Hematopoietic multipotent progenitor cell treated with erythropoietin and hydrocortisone succinate and interleukin-3 and kit ligand, for 15 days (in vitro differentiated cells): ENCODE data around the gene ZNF83.
"Not testable (repeated sequence)": the region's sequence is repeated elsewhere in the genome, so short reads cannot be mapped to it uniquely, and the experiment has no call there.

ENCODE experiments used
- DNase-seq: peaks from one replicate; pipeline ENCODE4 v3.0.0-alpha.2; 2015; ENCODE audit warnings: low spot score

ZNF83 gene

DNA sequence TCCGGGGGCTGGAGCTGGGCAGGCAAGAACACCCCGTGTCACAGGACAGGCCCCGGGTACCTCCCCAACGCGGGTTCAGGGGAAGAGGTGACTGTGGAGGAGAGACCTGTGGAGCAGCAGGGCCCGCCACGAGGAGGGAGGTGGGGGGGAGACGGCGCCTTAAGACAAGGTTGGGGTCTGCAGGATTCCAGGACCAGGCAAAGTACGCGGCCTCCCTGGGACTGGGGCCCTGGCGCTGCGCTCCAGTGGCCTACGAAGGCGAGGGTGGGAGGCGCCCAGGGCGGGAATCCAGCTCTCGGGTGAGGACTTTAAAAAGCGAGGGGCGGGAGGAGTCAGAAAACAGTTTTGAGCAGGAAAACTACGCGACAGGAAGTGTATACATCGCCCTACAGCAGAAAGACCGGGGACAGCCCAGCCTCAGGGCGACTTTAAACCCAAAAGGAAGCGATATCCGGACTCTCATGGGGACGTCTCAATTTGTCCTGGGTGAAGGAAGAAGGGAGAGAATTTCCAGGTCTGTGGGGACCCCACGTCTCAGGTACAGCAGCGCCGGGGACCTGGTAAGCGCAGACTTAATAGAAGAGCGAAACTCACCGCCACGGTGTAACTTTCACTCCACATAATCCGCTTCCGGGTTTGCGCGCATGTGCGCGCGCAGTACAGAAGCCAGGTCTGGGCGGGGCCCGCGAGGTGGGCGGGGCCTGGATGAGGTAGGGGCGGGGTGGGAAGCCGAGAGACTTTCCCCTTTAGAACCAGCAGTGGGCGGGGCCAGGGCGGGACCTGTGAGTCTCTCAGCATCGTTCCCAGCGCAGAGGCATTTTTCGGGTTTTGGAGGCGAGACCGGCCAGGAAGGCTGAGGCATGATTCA is at the start of gene ZNF83:
Gene ZNF83, minus strand, starts transcription at position 638 of the 868 bp plus-strand sequence.
- peak; percentile 91 for DNase-seq

DNA sequence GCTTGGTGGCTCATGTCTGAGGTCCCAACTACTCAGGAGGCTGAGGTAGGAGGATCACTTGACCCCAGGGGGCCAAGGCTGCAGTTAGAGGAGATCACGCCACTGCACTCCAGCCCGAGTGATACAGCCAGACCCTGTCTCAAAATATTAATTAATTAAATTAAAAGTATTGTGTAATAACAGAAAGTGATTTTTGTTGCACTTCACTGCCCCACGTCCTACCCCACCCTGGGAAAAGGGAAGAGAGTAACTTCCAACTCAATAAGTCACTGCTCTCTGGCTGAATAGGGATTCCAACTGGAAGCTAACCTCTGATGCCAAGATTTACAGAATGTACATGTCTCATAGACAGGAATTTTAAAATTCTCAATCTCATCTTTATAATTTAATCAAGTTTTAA is 49.5 kb upstream of the ZNF83 start:
- DNase-seq: no peak

DNA sequence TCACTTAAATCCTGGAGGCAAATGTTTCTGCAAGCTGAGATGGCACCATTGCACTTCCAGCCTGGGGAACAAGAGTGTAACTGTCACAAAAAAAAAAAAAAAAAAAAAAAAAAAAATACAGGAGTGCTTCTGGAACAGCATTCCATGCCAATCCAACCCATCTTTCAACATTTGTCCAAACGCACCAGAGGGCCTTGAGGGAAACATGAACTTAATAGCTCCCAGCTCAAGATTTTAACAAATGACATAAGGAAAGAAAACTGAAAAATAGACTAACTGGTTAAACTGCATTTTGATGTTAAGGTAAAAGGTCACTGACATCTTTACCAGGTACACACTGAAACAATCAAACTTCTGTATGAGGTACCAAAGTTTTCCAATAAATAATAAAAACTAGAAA is 47.7 kb upstream of the ZNF83 start:
- DNase-seq: no peak

DNA sequence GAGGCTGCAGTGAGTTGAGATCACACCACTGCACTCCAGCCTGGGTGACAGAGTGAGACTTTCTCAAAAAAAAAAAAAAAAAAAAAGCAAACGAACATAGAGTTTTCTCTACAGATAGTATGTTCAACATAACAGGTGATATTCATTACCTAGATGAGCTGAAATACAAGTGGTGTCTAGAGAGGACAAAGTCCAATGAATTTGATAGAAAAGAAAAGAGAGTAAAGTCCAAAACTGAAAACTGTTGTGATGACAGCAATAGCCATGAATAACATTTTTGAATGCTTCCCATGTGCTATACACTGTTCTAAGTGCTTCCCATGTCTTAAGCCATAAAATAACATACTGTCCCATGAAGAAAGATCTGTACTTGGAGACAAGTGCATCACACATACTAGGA is 43.1 kb upstream of the ZNF83 start:
- DNase-seq: not testable (repeated sequence)

DNA sequence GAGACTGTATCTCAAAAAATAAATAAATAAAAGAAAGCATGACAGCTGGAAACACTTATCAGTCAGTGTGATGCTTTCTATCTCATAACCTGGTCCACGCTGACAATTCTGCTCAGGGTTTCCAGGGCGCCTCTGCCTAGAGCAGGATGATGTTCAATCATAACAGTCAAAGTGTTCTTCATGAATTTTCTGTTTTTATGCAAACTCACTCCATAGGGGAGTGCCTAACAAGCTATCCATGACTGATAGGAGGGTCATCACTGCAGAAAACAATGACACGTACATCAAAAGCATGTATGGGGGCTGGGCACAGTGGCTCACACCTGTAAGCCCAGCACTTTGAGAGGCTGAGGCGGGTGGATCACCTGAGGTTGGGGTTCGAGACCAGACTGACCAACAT is 41.4 kb upstream of the ZNF83 start:
- no peak for DNase-seq

DNA sequence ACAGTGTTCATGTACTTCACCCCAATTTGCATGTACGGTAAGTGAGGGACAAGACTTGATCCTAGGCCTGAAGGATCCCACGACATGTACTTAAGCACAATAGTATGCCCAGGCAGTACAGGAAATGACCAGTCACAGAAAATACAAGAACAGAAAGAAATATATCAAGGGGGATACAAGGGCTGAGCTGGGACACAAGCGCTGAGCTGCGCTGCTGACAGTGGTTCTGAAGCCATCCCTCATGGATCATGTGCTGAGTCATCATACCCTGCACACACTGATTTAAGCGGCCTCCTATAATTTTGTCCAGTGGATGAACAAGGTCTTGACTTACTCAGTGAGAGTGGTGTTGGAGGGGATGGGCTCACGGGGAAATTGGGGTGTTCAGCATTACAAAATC is 37.1 kb upstream of the ZNF83 start:
- not testable (repeated sequence) for DNase-seq

DNA sequence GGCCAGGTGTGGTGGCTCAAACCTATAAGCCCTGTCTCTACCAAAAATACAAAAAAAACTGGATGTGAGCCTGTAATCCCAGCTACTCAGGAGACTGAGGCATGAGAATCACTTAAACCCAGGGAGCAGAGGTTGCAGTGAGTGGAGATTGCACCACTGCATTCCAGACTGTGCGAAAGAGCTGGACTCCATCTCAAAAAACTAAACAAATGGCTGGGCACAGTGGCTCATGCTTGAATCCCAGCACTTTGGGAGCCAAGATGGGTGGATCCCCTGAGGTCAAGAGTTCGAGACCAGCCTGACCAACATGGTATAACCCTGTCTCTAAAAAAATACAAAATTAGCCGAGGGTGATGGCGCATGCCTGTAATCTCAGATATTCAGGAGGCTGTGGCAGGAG is 34.9 kb upstream of the ZNF83 start:
- DNase-seq: no peak

DNA sequence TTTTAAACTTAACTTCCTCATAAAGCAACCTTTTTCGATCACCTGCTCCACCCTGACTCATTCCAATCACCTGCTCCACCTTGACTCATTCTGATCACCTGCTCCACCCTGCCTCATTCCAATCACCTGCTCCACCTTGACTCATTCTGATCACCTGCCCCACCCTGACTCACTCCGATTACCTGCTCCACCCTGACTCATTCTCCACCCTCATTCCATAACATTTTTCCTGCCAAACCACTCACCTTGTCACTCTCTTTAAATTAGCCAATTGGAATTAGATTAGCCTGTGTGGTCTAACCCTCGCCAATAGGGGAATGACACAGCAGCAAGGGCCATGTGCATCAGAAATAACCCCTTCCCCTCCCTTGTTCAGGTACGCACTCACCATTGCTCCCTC is 31.9 kb upstream of the ZNF83 start:
- no peak for DNase-seq

DNA sequence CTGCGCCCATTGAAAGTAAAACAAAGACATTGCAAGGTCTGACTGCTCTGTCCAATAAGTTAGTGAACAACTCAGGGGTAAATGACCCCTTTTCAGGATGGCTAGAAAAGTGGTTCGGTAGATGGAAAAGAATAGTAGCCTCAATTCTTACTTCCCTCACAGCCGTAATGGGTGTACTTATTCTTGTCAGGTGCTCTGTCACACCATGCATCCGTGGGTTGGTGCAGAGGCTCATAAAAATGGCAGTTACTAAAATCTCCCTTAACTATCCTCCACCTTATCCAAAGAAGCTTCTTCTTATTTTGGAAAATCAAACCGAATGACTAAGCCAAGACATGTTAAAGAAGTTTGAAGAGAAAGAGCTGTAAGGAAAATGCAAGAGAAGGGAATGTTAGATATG is 31.4 kb upstream of the ZNF83 start:
- DNase-seq: no peak

DNA sequence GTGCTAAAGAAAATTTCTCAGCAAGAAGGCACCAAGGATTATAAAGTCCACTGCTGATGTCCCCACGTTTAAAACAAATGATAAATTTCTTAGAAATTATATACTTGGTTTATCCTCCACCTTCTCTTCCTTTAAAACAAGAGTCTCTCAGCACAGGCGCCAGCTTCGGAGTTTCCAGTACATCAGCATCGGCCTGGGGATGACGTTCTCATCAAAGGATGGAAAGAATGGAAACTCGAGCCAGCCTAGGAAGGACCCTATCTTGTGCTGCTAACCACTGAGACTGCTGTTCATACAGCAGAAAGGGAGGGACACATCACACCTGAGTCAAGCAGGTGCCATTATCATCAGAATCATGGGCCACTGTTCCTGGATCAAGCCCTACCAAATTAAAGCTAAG is 29.8 kb upstream of the ZNF83 start:
- DNase-seq: no peak

DNA sequence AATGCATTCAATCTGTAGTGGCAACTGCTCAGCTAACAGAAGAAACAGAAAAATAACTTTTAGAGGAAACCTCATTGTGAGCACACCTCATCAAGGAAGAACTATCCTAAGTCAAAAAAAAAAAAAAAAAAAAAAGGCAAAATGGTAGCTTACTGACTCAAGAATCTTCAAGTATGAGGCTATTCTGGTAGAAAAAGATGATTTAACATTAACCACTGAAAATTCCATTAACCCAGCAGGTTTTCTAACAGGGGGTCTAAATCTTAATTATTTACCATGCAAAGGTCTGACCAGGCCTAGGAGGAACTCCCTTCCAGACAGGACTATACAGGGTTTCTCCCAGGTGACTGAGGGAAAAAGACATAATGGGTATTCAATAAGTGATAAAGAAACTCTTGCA is 28.4 kb upstream of the ZNF83 start:
- no peak for DNase-seq

DNA sequence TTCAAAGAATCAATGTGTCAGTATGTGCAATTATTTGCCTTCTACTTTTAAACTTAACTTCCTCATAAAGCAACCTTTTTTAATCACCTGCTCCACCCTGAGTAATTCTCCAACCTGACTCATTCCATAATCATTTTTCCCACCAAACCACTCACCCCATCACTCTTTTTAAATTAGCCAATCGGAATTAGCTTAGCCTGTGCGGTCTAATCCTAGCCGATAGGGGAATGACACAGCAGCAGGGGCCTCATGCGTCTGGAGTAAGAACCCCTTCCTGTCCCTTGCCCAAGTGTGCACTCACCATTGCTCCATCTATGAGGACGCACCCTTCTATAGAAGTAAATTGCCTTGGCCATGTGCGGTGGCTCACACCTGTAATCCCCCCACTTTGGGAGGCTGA is 27.4 kb upstream of the ZNF83 start:
- no peak for DNase-seq

DNA sequence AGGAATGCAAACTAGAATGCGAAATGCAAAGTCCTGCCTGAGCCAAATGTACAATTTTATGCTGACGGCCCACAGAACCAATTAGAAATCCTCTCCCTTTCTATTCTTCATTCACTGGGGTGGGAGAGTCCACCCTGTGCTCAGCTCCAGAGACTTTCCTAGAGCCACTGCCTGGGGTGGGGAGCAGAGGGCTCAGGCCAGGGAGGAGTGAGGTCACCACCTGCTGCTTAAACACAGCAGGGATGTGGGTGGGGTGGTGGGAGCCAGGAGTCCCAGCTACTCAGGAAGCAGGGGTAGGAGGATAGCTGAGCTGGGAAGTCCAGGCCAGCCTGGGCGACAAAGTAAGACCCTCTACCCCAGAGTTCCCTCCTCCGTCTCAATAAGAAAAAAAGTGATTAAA is 26.9 kb upstream of the ZNF83 start:
- DNase-seq: no peak

DNA sequence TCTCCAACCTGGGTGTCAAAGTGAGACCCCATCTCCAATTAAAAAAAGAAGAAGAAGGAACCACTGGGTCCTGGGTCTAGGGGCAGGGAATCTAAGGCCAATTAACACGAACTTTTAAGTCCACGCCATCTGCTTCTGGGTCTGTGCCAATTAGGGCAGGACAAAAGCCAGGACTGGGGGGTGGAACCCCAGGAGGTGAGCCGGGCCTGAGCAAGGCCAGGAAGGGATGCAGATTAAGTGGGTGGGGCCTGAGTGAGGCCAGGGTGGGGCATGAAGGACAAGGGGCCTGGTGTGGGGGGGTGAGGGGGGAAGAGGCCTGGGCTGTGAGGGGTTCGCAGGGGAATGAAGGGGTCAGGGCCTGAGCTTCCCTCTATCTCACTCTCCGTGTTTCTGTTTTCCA is 26.3 kb upstream of the ZNF83 start:
- no peak for DNase-seq

DNA sequence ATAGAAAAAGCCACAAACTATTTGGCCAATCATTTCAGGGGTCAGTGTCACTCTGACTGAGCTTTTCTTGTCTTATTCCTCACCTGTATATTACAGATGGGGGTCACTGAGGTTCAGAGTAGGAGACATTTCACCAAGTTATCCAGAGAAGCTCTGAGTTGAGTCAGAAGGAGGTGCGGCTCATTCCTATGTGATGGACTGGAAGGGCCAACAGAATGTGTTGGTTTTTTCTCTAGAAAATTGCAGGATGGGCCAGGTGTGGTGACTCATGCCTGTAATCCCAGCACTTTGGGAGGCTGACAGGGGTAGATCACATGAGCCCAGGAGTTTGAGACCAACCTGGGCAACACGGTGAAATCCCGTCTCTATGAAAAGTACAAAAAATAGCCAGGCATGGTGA is 24.5 kb upstream of the ZNF83 start:
- DNase-seq: no peak

DNA sequence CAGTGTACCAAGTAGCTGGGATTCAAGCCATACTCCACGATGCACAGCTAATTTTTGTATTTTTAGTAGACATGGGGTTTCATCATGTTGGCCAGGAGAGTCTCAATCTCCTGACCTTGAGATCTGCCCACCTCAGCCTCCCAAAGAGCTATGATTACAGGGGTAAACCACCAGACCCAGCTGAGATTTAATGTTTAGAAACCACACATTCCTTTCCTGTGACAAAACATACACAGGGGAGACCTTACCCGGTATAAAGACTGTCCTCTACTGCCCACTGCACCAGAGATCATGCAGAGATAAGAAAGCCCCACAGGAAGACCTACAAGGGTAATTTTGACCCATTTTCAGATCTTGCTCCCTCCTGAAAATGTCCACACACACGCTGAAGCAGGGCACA is 22.8 kb upstream of the ZNF83 start:
- no peak for DNase-seq

DNA sequence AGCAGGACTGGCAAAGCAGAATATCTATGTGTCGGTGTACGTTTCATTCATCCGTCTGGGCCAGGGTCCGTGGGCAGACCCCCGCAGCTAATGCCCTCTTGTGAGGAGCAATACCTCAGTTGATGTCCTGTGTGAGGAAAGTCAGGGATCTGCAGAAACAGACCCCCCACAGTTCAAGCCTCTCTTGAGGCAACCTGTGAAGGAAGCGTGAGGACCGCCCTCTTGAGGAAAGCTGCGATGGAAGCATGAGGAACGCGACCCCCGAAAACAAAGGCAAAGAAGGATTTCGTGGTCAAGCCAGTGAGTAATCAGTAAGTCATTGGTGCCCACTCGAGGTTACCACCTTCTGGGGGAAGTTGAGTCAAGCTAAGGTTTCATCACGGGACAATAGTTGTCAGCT is 20.9 kb upstream of the ZNF83 start:
- DNase-seq: no peak

DNA sequence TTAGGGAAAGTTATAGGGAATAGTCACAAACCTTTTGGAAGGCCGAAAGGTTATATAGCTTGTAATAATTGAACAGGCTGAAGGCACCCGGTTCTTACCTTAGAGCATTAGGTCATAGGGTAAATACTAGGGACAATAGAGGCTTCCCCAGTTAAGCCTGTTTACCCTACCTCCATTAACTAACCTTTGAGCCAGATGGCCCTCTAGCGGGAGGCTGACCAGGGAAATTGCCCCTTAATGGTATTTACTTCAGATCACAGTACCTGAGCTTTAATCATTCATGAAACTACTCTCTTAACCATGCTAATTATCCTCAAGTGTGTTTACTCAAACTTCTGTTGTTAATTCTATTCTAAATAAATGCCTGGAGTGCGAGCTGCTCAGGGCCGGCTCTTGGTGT is 20.4 kb upstream of the ZNF83 start:
- DNase-seq: no peak

DNA sequence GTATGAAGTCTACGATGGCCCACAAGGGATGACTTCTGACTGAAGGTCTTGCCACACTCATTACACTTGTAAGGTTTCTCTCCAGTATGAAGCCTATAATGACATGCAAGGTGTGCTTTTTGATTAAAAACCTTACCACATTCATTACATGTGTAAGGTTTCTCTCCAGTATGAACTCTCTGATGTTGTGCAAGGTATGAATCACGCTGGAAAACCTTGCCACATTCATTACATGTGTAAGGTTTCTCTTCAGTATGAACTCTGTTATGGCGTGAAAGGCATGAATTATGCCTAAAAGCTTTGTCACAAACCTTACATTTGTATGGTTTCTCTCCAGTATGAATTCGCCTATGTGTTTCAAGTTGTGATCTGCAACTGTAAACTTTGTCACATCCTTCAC is 15.0 kb upstream of the ZNF83 start:
- DNase-seq: no peak

DNA sequence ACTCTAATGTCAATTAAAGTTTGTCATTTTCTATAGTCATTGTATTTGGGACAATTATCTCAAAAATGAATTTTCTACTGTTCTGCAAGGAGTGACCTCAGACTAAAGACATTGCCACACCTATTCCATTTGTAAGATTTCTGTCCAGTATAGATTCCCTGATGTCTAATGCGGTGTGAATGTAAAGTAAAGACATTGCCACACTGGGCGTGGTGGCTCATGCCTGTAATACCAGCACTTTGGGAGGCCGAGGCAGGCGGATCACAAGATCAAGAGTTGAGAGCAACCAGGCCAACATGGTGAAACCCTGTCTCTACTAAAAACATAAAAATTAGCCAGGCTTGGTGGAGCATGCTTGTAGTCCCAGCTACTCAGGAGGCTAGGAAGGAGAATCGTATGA is 13.8 kb upstream of the ZNF83 start:
- DNase-seq: no peak

DNA sequence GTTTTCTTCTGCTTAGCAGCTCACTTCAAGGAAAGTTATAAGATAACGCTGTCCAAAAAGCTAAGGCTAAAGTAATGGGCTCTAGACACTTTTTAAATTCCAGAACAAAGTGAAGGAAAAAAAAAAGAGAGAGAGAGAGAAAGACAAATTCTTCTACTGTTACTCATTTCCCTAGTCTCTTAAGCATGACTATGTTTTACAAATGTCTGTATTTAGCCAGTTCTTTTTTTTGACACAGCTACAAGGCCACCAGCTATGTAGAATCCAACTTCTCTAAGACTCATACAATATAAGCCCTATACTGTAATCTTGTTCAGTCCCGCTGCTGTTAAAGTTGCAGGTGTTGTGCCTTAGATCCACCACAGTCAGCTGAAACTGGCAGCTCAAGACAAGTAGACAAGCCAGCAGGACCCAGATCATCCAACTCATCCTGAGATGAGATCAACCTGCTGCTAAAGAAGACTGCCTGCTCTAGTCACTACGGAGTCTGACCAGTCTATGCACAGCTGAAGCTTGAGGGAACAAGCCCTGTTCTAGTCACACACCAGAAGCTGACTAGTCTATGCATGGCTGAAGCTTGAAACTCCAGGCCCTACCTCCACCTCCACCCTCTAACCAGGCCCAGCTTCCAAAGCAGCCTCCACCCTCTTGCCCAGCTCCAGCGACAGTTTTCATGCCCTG is 10.3 kb upstream of the ZNF83 start:
- no peak for DNase-seq

DNA sequence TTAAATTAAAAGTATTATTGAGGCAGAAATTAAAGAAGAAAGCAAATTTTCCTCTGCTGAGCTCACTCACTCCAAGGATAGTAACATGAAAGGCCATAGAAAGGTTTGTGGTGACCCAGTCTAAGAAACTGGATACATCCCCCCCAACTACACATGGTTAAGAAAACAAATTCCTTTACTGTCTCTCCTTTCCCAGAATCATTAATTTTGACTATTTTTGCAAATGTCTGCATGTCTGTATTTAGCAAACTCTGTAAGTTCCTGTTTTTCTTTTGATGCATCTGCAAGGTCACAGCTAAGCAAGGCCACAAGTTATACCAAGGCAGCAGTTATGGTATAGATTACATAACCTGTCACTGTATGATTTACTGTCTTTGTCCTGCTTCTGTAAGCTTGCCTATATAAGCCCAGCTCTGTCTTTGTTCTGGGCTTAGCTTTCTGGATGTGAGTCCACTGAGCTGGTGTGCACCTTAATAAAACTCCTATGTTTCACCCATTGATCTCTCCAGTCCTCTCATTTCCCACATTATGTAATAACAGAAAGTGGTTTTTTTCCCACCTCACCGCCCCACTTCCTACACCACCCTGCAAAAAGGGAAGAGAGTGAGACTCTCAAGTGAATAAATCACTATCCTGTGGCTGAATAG is 8.5 kb upstream of the ZNF83 start:
- DNase-seq: no peak

DNA sequence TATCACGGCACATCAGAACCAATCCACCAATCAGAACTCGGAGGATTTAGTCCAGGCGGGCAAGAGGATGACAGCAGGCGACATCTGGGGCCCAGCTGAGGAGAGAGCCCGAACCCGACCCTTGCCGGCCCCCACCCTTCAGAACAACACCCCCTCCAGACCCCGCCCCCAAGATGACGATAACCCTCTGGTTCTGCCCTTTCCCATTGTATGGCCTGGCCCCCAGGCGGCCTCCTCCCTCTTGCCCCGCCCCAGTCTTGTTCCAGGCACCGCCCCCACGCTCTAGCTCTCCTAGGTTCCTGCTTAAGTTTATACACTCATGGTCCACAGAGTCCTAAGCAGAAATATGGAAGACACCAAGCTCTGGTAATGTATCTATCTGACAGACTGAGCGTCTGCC is 2.8 kb upstream of the ZNF83 start:
- DNase-seq: no peak
